Fibroblast of mammary gland (primary cell): ENCODE measurements around the gene ZNF792.
"Not testable (repeated sequence)": the region's sequence is repeated elsewhere in the genome, so short reads cannot be mapped to it uniquely, and the experiment has no call there.

Experiments
- DNase-seq: peaks from one replicate; pipeline ENCODE4 v3.0.0-alpha.2; 2010; ENCODE audit warnings: low read depth
- H3K4me3 ChIP-seq: 2 replicates; pipeline ENCODE4 v1.5.1; 2011; ENCODE audit warnings: low read depth, mild to moderate bottlenecking, low read length, moderate library complexity; ENCODE audit not compliant: control insufficient read depth
- TF ChIP-seq, protein P1 (sequence below): conservative IDR thresholded peaks from 2 replicates; pipeline ENCODE4 v1.5.1; 2011; ENCODE audit warnings: low read depth, low read length, inconsistent platforms; ENCODE audit not compliant: control insufficient read depth, insufficient read depth

Gene ZNF792

DNA sequence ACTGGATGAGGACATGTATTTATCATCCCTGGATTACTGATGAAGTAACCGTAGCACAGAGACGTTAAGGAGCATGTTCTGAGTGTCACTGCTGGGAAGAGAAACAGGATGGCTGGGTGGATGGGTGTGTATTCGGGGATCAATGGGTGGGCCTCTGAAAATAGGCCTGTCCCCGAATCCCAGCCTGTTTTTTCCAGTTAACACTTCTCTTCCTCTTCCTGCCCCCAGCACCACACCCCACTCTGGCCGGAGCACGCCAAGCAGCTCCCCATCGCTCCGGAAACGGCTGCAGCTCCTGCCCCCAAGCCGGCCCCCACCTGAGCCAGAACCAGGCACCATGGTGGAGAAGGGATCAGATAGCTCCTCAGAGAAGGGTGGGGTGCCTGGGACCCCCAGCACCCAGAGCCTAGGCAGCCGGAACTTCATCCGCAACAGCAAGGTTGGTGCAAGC lies 44.9 kb upstream of the ZNF792 start:
- TF ChIP-seq, protein P1, sequence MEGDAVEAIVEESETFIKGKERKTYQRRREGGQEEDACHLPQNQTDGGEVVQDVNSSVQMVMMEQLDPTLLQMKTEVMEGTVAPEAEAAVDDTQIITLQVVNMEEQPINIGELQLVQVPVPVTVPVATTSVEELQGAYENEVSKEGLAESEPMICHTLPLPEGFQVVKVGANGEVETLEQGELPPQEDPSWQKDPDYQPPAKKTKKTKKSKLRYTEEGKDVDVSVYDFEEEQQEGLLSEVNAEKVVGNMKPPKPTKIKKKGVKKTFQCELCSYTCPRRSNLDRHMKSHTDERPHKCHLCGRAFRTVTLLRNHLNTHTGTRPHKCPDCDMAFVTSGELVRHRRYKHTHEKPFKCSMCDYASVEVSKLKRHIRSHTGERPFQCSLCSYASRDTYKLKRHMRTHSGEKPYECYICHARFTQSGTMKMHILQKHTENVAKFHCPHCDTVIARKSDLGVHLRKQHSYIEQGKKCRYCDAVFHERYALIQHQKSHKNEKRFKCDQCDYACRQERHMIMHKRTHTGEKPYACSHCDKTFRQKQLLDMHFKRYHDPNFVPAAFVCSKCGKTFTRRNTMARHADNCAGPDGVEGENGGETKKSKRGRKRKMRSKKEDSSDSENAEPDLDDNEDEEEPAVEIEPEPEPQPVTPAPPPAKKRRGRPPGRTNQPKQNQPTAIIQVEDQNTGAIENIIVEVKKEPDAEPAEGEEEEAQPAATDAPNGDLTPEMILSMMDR, result no peak
- no peak for DNase-seq
- no peak overlapping the region for H3K4me3 ChIP-seq

DNA sequence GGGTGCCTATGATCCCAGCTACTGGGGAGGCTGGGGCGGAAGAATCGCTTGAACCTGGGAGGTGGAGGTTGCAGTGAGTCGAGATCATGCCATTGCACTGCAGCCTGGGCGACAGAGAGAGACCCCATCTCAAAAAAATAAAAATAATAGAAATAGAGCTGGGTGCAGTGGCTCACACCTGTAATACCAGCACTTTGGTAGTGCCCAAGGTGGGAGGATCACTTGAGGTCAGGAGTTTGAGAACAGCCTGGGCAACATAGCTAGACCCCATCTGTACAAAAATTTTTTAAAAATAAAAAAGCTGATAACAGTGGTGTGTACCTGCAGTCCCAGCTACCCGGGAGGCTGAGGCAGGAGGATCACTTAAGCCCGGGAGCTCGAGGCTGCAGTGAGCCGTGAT lies 43.4 kb upstream of the ZNF792 start:
- DNase-seq, H3K4me3 ChIP-seq: not testable (repeated sequence)

DNA sequence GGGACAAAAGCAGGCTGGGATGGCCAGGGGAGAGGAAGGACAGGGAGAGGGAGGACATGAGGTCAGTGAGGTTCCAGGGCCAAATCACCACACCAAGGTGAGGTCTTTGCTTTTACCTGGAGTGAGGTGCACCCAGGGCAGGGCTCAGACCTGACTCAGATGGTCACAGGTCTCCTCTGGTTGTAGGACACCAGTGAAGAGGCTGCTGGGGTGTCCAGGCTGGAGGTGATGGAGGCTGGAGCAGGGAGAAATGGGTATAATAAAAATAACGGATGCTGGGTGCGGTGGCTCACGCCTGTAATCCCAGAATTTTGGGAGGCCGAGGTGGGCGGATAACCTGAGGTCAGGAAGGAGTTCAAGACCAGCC lies 43.0 kb upstream of the ZNF792 start:
- TF ChIP-seq, protein P1, result no peak
- no peak for DNase-seq
- H3K4me3 ChIP-seq, result no peak overlapping the region

DNA sequence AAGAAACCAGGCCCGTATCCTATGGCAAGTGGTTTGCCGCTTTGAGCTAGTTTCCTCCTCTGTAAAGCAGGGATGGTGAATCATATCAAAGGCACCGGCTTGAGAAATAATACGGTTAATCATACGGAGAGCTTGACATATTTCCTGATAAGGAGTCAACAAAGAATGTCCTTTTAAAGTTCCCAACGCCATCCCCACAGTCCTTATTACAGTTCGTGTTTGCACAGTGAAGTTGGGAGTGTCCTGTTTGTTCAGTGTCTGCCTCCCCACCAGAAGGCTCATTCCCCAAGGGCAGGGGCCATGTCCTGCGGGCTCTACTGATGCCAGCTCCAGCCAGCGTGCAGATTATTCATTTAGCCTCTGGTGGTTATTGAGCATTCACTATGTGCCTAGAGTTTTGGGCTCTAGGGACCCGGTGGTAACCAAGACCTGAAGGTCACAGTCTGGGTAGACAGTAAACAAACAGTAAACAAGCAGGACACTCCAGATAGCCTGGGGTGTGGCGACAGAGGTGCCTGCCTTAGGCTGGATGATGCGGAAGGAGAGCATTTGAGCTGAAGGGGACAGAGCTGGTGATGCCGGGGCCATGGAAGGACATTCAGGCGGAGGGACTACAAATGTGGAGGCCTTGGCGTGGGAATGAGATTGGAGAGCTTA lies 42.4 kb upstream of the ZNF792 start:
- TF ChIP-seq, protein P1, result no peak
- no peak overlapping the region for H3K4me3 ChIP-seq
- DNase-seq, result peak; percentile 42

DNA sequence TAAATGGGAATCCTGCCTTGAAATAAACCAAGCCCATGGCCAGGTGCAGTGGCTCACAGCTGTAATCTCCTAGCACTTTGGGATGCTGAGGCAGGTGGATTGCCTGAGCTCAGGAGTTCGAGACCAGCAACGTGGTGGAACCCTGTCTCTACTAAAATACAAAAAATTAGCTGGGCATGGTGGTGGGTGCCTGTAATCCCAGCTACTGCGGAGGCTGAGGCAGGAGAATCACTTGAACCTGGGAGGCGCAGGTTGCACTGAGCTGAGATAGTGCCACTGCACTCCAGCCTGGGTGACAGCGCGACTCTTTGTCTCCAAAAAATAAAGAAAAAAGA lies 41.9 kb upstream of the ZNF792 start:
- not testable (repeated sequence) for DNase-seq, H3K4me3 ChIP-seq

DNA sequence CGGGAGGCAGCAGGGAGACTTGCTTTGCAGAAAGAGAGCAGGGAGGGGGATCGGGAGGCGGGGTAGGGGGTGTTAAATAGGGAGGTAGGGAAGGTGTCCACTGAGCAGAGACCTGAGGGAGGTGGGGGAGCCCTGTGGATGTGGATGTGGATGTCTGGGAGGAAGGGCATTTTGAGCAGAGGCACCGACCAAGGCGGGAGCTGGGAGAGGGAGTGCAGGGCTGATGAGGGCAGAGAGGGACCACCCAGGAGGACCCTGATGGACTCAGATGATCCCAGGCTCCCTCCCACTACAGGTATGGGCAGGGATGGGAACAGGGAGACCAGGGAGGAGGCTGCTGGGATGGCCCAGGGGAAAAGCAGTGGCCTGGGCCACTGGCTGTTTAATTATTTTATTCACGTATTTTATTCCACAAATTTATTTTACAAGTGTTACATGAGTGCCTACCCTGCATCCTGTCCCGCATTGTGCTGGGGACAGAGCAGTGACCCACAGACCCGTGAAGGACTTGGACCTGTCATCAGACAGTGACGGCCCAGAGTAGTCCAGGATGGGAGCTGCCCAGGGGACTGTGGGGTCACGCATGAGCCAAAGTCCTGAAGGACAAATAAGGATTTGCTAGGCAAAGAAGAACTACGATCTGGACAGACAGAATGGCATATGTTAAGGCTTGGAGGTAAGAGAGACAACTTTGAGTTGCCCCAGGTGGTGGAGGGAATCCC lies 41.4 kb upstream of the ZNF792 start:
- TF ChIP-seq, protein P1, result no peak
- no peak overlapping the region for H3K4me3 ChIP-seq
- DNase-seq, result no peak

DNA sequence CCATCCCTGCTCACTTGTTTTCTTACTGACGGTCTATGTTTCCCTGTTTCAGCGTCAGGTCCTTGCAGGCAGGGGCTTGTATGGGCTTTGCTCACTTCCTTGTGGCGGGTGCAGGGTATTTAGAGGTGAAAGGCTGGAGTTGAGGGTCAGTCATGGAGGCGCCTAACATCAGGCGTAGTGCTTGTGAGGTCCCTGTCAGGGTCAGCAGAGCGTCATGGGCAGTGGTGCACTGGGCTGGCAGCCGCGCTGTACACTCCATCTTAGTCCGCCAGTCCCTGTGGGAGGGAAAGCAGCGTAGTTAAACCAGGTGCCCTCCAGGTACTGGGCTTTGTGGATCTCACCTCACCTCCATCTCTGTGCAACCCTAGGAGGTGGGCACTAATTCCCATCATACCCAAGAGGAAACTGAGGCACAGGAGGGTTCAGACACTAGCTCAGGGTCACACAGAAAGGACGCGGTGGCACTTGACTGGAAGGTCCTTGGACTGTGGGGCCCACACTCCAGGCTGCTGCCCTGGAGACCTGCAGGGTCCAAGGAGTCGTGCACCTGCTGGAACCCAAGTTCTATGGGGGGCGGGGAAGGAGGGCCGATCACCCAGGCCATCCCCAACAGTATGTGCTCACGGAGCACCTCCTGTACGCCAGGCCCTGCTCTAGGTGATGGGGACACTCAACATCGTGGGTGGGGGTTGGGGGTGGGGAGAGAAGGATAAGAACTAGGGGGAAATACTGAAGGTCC lies 40.7 kb upstream of the ZNF792 start:
- no peak overlapping the region for H3K4me3 ChIP-seq
- no peak for DNase-seq
- TF ChIP-seq, protein P1, result no peak
